Testis (tissue), 3 donors: ENCODE measurements around the gene MIER1. TPM values are rescaled to one million over a fixed set of nuclear protein-coding genes. Genes with fewer than 3 reads are reported as not detected.

Experiments used
- DNase-seq: peaks from one replicate; pipeline ENCODE4 v3.0.0-alpha.2; 2019
- H3K27ac ChIP-seq, 2 donors: fragments of 200-600 bp; sonication (generic); one replicate each; pipeline ENCODE4 v1.5.1; 2019
- H3K27me3 ChIP-seq: fragments of 200-600 bp; sonication (generic); one replicate; pipeline ENCODE4 v1.5.1; 2019
- H3K36me3 ChIP-seq: fragments of 200-600 bp; sonication (generic); one replicate; pipeline ENCODE4 v1.5.1; 2017; ENCODE audit warnings: low read depth; ENCODE audit errors: missing control alignments
- H3K4me1 ChIP-seq: fragments of 200-600 bp; sonication (generic); one replicate; pipeline ENCODE4 v1.5.1; 2019
- H3K4me3 ChIP-seq, 2 donors: fragments of 200-600 bp; sonication (generic); one replicate each; pipeline ENCODE4 v1.5.1; 2017 to 2019
- H3K9me3 ChIP-seq: fragments of 200-600 bp; sonication (generic); one replicate; pipeline ENCODE4 v1.5.1; 2017
- POLR2A ChIP-seq: fragments of 450-650 bp; IDR thresholded peaks from one replicate; pipeline ENCODE4 v1.6.1; 2017; ENCODE audit warnings: antibody characterized with exemption, mild to moderate bottlenecking, moderate library complexity
- WGBS, 2 donors: methylation state at CpG; one replicate each; pipeline ENCODE4 v1.1.5; 2018; 5-methylcytosine and 5-hydroxymethylcytosine counted together
- intact Hi-C: fragments of 100-400 bp; cut with DNase I; formaldehyde crosslinking; loops from one replicate; pipeline ENCODE4 v1.15.1; 2023; ENCODE audit warnings: low total_unique reads
- polyA plus RNA-seq: library from polyadenylated mRNA; stranded (reverse); fragments of 350-450 nt; fragmentation: Illumina TruSeq; extraction: RNeasy Lipid Tissue Mini Kit (QIAGEN cat#74804); gene quantifications from one replicate; pipeline ENCODE4 v1.2.3, GENCODE V29; 2014; ENCODE audit warnings: low read depth, low replicate concordance; ENCODE audit not compliant: insufficient read depth
- total RNA-seq, 2 donors: library from RNA; depleted of rRNA; stranded (reverse); fragments of >200 nt; gene quantifications; one replicate each; pipeline ENCODE4 v1.2.3, GENCODE V29; 2016
- TF ChIP-seq, protein P1 (sequence below), 3 experiments: fragments of 450-650 bp in 2 of 3; fragments of 200-600 bp in 1 of 3; sonication (generic) in 1 of 3; IDR thresholded peaks; one replicate each; pipeline ENCODE4 v1.5.1; 2016 to 2019; ENCODE audit warnings: antibody characterized with exemption in 3 of 3, mild to moderate bottlenecking in 2 of 3, moderate library complexity in 1 of 3

Gene MIER1
- total and polyA plus RNA-seq, 3 donors from 2014 or later, result 28.8 to 60.8 (median 53.8) TPM

DNA sequence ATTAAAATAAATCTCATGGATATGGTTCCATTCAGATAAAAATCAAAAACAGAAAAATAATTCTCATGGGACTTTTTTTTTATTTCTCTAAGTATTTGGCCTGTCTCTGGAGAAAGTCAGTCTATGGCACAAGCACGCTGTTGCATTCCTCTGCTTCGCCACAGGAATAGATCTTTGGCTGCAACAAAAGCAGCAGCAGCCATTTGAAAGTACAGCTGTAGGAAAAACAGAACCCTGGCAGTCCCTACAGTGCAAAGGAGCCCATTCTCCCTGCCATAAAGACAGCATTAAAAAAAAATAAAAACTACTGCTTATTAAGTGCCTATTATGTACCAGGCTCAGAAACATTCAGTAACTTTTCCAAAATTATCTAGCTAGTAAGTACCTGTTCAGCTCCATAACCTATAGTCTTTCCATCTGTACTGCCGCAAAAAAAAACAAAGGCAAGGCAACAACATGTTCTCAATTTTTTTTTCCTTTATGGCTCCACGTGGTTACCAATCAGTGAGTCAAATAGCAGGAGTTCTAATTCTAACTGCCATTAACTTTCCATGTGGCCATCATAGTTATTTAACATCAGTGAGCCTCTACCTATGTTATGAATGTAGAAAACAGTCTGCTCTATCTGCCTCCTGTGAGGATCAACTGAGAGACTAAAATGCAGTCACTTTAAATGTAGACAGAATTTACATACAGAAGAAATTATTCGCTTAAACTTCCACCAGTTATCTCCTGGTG is 106.5 kb downstream of the MIER1 start:
- no peak for DNase-seq
- no peaks in the 10 kb centered on the region for H3K36me3 ChIP-seq
- WGBS, 2 donors, result 65 to 77% methylated on average over 5 of the region's 5 CpGs
- intact Hi-C loops, result no loop called here
- TF ChIP-seq POLR2A, result no peak
- TF ChIP-seq, protein P1, sequence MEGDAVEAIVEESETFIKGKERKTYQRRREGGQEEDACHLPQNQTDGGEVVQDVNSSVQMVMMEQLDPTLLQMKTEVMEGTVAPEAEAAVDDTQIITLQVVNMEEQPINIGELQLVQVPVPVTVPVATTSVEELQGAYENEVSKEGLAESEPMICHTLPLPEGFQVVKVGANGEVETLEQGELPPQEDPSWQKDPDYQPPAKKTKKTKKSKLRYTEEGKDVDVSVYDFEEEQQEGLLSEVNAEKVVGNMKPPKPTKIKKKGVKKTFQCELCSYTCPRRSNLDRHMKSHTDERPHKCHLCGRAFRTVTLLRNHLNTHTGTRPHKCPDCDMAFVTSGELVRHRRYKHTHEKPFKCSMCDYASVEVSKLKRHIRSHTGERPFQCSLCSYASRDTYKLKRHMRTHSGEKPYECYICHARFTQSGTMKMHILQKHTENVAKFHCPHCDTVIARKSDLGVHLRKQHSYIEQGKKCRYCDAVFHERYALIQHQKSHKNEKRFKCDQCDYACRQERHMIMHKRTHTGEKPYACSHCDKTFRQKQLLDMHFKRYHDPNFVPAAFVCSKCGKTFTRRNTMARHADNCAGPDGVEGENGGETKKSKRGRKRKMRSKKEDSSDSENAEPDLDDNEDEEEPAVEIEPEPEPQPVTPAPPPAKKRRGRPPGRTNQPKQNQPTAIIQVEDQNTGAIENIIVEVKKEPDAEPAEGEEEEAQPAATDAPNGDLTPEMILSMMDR (IDR thresholded peaks at IDR 0.05), result no peak
- no peaks in the 10 kb centered on the region for H3K27me3 ChIP-seq
- H3K9me3 ChIP-seq, result no peaks in the 10 kb centered on the region
- H3K4me3 ChIP-seq, result no peak overlapping the region
- no peak overlapping the region for H3K27ac ChIP-seq
- H3K4me1 ChIP-seq, result no peaks in the 10 kb centered on the region

DNA sequence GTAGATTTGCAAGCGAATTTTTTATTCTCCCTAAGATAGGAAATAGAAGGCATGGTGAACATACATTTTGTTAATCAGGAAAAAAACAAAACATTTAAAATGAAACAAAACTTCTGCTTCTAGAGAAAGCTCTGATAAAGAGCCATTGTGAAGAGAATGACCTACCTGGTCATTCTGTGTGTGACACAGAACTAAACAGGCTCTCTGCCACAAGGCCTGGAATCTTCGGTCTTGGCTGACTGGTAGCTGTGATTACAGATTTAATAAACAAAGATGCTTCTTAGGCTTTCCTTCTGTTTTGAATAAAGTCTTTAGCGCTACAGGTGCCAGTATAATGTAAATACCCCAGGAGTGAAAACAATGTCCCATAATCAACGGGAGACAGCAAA is 107.1 kb downstream of the MIER1 start:
- intact Hi-C loops, result no loop called here
- Histone ChIP-seq H3K36me3 (no peaks in the 10 kb centered on the region), H3K9me3 (no peaks in the 10 kb centered on the region), H3K27ac (no peak overlapping the region), H3K4me1 (no peaks in the 10 kb centered on the region), H3K27me3 (no peaks in the 10 kb centered on the region), H3K4me3 (no peak overlapping the region)
- TF ChIP-seq, protein P1 (IDR thresholded peaks at IDR 0.05), result no peak
- TF ChIP-seq POLR2A, result no peak
- no peak for DNase-seq
- WGBS, 2 donors, result 80 to 81% methylated on average over 4 of the region's 4 CpGs

Other genes starting within 250 kb of the MIER1 start
- not detected for gene DYNLT5, start 172.5 kb upstream of the MIER1 start, total RNA-seq
- gene DYNLT5, start 172.5 kb upstream of the MIER1 start, polyA plus RNA-seq, result 1.6 TPM
- gene INSL5, start 123.7 kb upstream of the MIER1 start, total RNA-seq, result 1 to 10 TPM in 1 of 2 donors, not detected in 1; 1.3 TPM
- not detected for gene INSL5, start 123.7 kb upstream of the MIER1 start, polyA plus RNA-seq
- gene DNAI4, start 134 bp upstream of the MIER1 start, total RNA-seq, result 10 to 100 TPM; 21.7 to 40.8 TPM
- gene DNAI4, start 134 bp upstream of the MIER1 start, polyA plus RNA-seq, result 56.7 TPM
- gene SLC35D1, start 129.2 kb downstream of the MIER1 start, total RNA-seq, result 10 to 100 TPM; 15.5 to 17.2 TPM
- gene SLC35D1, start 129.2 kb downstream of the MIER1 start, polyA plus RNA-seq, result 11.3 TPM
- 10 to 100 TPM in 1 of 2 donors, 1 to 10 TPM in 1; 9.5 to 17.3 TPM for gene C1orf141, start 210.0 kb downstream of the MIER1 start, total RNA-seq
- 10.1 TPM for gene C1orf141, start 210.0 kb downstream of the MIER1 start, polyA plus RNA-seq
- 1 to 10 TPM; 2.2 to 2.6 TPM for gene IL23R, start 241.5 kb downstream of the MIER1 start, total RNA-seq
- 1.5 TPM for gene IL23R, start 241.5 kb downstream of the MIER1 start, polyA plus RNA-seq